ENCODE results near the gene POLRMT. TPM values are rescaled to one million over a fixed set of nuclear protein-coding genes. Genes with fewer than 3 reads are reported as not detected.

The POLRMT gene
- total and polyA plus RNA-seq, 4 experiments from 2014 or later: 31.6 to 103 (median 78.6) TPM

GRCh38 chr19:657611-658010, 24.3 kb upstream of the POLRMT start:
- Histone ChIP-seq H3K9me3 (ENCODE audit: control insufficient read depth in 1 of 2, low read length in 2 of 2) (no peaks in the 10 kb centered on the region), H3K36me3 (ENCODE audit: insufficient read depth, low read length) (peaks cover 20% of the 10 kb centered on the region), H3K4me3 (ENCODE audit: low read length in 2 of 2) (no peak overlapping the region), H3K27ac (ENCODE audit: low read depth, low read length) (peak overlapping the region; percentile 40), H3K4me1 (ENCODE audit: insufficient read depth, low read length) (peaks cover 67% of the 10 kb centered on the region), H3K27me3 (ENCODE audit: insufficient read depth, low read length) (no peaks in the 10 kb centered on the region)
- H3K27ac Mint-ChIP-seq: peak overlapping the region in 5 of 7 donors; percentile 24 to 100 (median 57)
- H3K4me3 Mint-ChIP-seq: peak overlapping the region in 3 of 8 donors; percentile 13 to 25 (median 17)
- ChIA-PET CTCF (ENCODE audit: partially characterized antibody) (no interaction called here), POLR2A (ENCODE audit: partially characterized antibody) (interaction anchor here (0.9 kb wide), 1 partner anchor 73 kb away, joined by 3 read pairs; no protein-coding TSS in a partner anchor)
- H3K4me1 Mint-ChIP-seq: peaks cover 22 to 67% (median 51%) of the 10 kb centered on the region in 4 donors
- peaks cover 0 to 2% (median 0%) of the 10 kb centered on the region in 8 donors for H3K9me3 Mint-ChIP-seq
- peaks cover 3 to 43% of the 10 kb centered on the region in 2 donors for H3K36me3 Mint-ChIP-seq
- DNase-seq: no peak
- peaks cover 0 to 3% of the 10 kb centered on the region in 2 donors for H3K27me3 Mint-ChIP-seq
- intact Hi-C loops (cut with micrococcal nuclease): no loop called here

GRCh38 chr19:656751-657559, 23.6 kb upstream of the POLRMT start:
- Mint-ChIP-seq H3K27ac (peak overlapping the region in 6 of 7 donors; percentile 36 to 100 (median 60)), H3K36me3 (peaks cover 3 to 41% of the 10 kb centered on the region in 2 donors), H3K4me1 (peaks cover 22 to 66% (median 51%) of the 10 kb centered on the region in 4 donors), H3K9me3 (peaks cover 0 to 2% (median 0%) of the 10 kb centered on the region in 8 donors), H3K27me3 (peaks cover 0 to 3% of the 10 kb centered on the region in 2 donors), H3K4me3 (peak overlapping the region in 5 of 8 donors; percentile 17 to 54 (median 40))
- no peaks in the 10 kb centered on the region for H3K27me3 ChIP-seq (ENCODE audit: insufficient read depth, low read length)
- H3K9me3 ChIP-seq (ENCODE audit: control insufficient read depth in 1 of 2, low read length in 2 of 2): no peaks in the 10 kb centered on the region
- H3K4me3 ChIP-seq (ENCODE audit: low read length in 2 of 2): no peak overlapping the region
- peaks cover 67% of the 10 kb centered on the region for H3K4me1 ChIP-seq (ENCODE audit: insufficient read depth, low read length)
- H3K27ac ChIP-seq (ENCODE audit: low read depth, low read length): peak overlapping the region; percentile 40
- DNase-seq: no peak
- intact Hi-C loops (cut with micrococcal nuclease): no loop called here
- H3K36me3 ChIP-seq (ENCODE audit: insufficient read depth, low read length): peaks cover 27% of the 10 kb centered on the region
- ChIA-PET POLR2A (ENCODE audit: partially characterized antibody) (interaction anchor here (0.6 to 1.7 kb wide), 5 partner anchors 14 to 73 kb away, joined by 3 to 6 read pairs (median 4); partner anchors contain the start of gene POLRMT), CTCF (ENCODE audit: partially characterized antibody) (no interaction called here)

GRCh38 chr19:655691-656090, 22.4 kb upstream of the POLRMT start:
- peaks cover 0 to 2% (median 0%) of the 10 kb centered on the region in 8 donors for H3K9me3 Mint-ChIP-seq
- intact Hi-C loops (cut with micrococcal nuclease): no loop called here
- Histone ChIP-seq H3K4me3 (ENCODE audit: low read length in 2 of 2) (no peak overlapping the region), H3K27me3 (ENCODE audit: insufficient read depth, low read length) (no peaks in the 10 kb centered on the region), H3K4me1 (ENCODE audit: insufficient read depth, low read length) (peaks cover 65% of the 10 kb centered on the region), H3K9me3 (ENCODE audit: control insufficient read depth in 1 of 2, low read length in 2 of 2) (no peaks in the 10 kb centered on the region), H3K27ac (ENCODE audit: low read depth, low read length) (no peak overlapping the region), H3K36me3 (ENCODE audit: insufficient read depth, low read length) (peaks cover 39% of the 10 kb centered on the region)
- DNase-seq: no peak
- peaks cover 22 to 64% (median 44%) of the 10 kb centered on the region in 4 donors for H3K4me1 Mint-ChIP-seq
- POLR2A ChIA-PET (ENCODE audit: partially characterized antibody): interaction anchor here (0.6 to 1.7 kb wide), 2 partner anchors 13 to 21 kb away, joined by 3 to 6 read pairs; no protein-coding TSS in a partner anchor
- peaks cover 0 to 3% of the 10 kb centered on the region in 2 donors for H3K27me3 Mint-ChIP-seq
- peaks cover 3 to 33% of the 10 kb centered on the region in 2 donors for H3K36me3 Mint-ChIP-seq
- H3K4me3 Mint-ChIP-seq: peak overlapping the region in 4 of 8 donors; percentile 28 to 76 (median 42)
- H3K27ac Mint-ChIP-seq: peak overlapping the region in 6 of 7 donors; percentile 72 to 100 (median 81)
- CTCF ChIA-PET (ENCODE audit: partially characterized antibody): no interaction called here

GRCh38 chr19:653425-653824, 20.1 kb upstream of the POLRMT start:
- Histone ChIP-seq H3K27me3 (ENCODE audit: insufficient read depth, low read length) (no peaks in the 10 kb centered on the region), H3K4me3 (ENCODE audit: low read length in 2 of 2) (no peak overlapping the region), H3K36me3 (ENCODE audit: insufficient read depth, low read length) (peaks cover 42% of the 10 kb centered on the region), H3K4me1 (ENCODE audit: insufficient read depth, low read length) (peaks cover 42% of the 10 kb centered on the region), H3K9me3 (ENCODE audit: control insufficient read depth in 1 of 2, low read length in 2 of 2) (no peaks in the 10 kb centered on the region), H3K27ac (ENCODE audit: low read depth, low read length) (no peak overlapping the region)
- intact Hi-C loops (cut with micrococcal nuclease): no loop called here
- peak overlapping the region in 1 of 8 donors; percentile 36 for H3K4me3 Mint-ChIP-seq
- peaks cover 0 to 2% (median 0%) of the 10 kb centered on the region in 8 donors for H3K9me3 Mint-ChIP-seq
- ChIA-PET CTCF (ENCODE audit: partially characterized antibody) (no interaction called here), POLR2A (ENCODE audit: partially characterized antibody) (no interaction called here)
- peaks cover 3 to 27% of the 10 kb centered on the region in 2 donors for H3K36me3 Mint-ChIP-seq
- H3K27me3 Mint-ChIP-seq: no peaks in the 10 kb centered on the region
- peaks cover 17 to 44% (median 28%) of the 10 kb centered on the region in 4 donors for H3K4me1 Mint-ChIP-seq
- H3K27ac Mint-ChIP-seq: no peak overlapping the region
- no peak for DNase-seq

GRCh38 chr19:652467-653389, 19.4 kb upstream of the POLRMT start:
- Mint-ChIP-seq H3K4me3 (no peak overlapping the region), H3K27ac (peak overlapping the region in 1 of 7 donors; percentile 61), H3K9me3 (peaks cover 0 to 2% (median 0%) of the 10 kb centered on the region in 8 donors), H3K36me3 (peaks cover 3 to 27% of the 10 kb centered on the region in 2 donors), H3K27me3 (no peaks in the 10 kb centered on the region), H3K4me1 (peaks cover 17 to 38% (median 26%) of the 10 kb centered on the region in 4 donors)
- DNase-seq: no peak
- Histone ChIP-seq H3K9me3 (ENCODE audit: control insufficient read depth in 1 of 2, low read length in 2 of 2) (no peaks in the 10 kb centered on the region), H3K27me3 (ENCODE audit: insufficient read depth, low read length) (no peaks in the 10 kb centered on the region), H3K27ac (ENCODE audit: low read depth, low read length) (no peak overlapping the region), H3K36me3 (ENCODE audit: insufficient read depth, low read length) (peaks cover 44% of the 10 kb centered on the region), H3K4me1 (ENCODE audit: insufficient read depth, low read length) (peaks cover 35% of the 10 kb centered on the region), H3K4me3 (ENCODE audit: low read length in 2 of 2) (no peak overlapping the region)
- ChIA-PET CTCF (ENCODE audit: partially characterized antibody) (no interaction called here), POLR2A (ENCODE audit: partially characterized antibody) (no interaction called here)
- intact Hi-C loops (cut with micrococcal nuclease): no loop called here

- Histone ChIP-seq H3K9me3 (ENCODE audit: control insufficient read depth in 1 of 2, low read length in 2 of 2) (no peaks in the 10 kb centered on the region), H3K4me1 (ENCODE audit: insufficient read depth, low read length) (peaks cover 28% of the 10 kb centered on the region), H3K4me3 (ENCODE audit: low read length in 2 of 2) (no peak overlapping the region), H3K36me3 (ENCODE audit: insufficient read depth, low read length) (peaks cover 48% of the 10 kb centered on the region), H3K27ac (ENCODE audit: low read depth, low read length) (no peak overlapping the region), H3K27me3 (ENCODE audit: insufficient read depth, low read length) (no peaks in the 10 kb centered on the region)
- Mint-ChIP-seq H3K27me3 (no peaks in the 10 kb centered on the region), H3K4me1 (peaks cover 15 to 31% (median 19%) of the 10 kb centered on the region in 4 donors), H3K4me3 (no peak overlapping the region), H3K9me3 (peaks cover 0 to 2% (median 0%) of the 10 kb centered on the region in 8 donors), H3K27ac (no peak overlapping the region), H3K36me3 (peaks cover 3 to 25% of the 10 kb centered on the region in 2 donors)
- ChIA-PET POLR2A (ENCODE audit: partially characterized antibody) (no interaction called here), CTCF (ENCODE audit: partially characterized antibody) (no interaction called here)
- no peak for DNase-seq
- intact Hi-C loops (cut with micrococcal nuclease): no loop called here
Observed at GRCh38 chr19:651991-652390, 18.7 kb upstream of the POLRMT start.
